Transverse colon (tissue), 4 donors: ENCODE measurements around the gene PLD6.

Experiments used
- CTCF ChIP-seq, 5 experiments: fragments of 200-600 bp in 3 of 5; fragments of 450-650 bp in 2 of 5; sonication (generic) in 3 of 5; IDR thresholded peaks; 1 replicate in 2 of 5; 2 replicates in 3 of 5; pipeline ENCODE4 v1.5.1; 2016 to 2017; ENCODE audit warnings: antibody characterized with exemption in 5 of 5, inconsistent platforms in 3 of 5, mild to moderate bottlenecking in 2 of 5, moderate library complexity in 1 of 5
- EP300 ChIP-seq: sonication (generic); formaldehyde crosslinking; IDR thresholded peaks from one replicate; pipeline ENCODE4 v1.6.1; 2017; ENCODE audit warnings: antibody characterized with exemption, low read depth
- POLR2A ChIP-seq: fragments of 450-650 bp; IDR thresholded peaks from one replicate; pipeline ENCODE4 v1.6.1; 2016; ENCODE audit warnings: antibody characterized with exemption, mild to moderate bottlenecking, moderate library complexity
- POLR2AphosphoS5 ChIP-seq, 3 donors: sonication (generic); formaldehyde crosslinking; IDR thresholded peaks; one replicate each; pipeline ENCODE4 v1.6.1; 2016; ENCODE audit warnings: antibody characterized with exemption in 3 of 3

DNA sequence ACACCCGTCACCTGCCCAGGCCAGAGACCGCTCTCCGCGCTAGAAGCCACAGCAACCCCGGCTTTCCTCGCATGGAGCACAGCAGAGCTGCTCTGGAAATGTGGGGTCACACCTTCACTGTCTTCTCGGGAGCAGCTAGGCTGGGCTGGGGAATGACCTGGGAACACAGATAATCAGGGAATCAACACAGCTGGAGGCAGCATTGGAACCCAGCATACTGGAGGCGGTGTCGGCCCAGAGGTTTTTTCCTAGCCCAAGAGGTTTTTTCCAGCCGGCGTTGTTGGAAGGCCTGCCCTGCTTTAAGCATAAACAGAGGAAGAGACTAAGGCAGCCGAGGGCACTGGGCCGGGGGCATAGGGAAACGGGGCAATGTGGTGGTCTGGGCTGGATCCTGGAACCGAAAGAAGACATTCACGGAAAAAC, 791 bp upstream of the PLD6 start:
- TF ChIP-seq CTCF (IDR thresholded peaks at IDR 0.05) (no peak), POLR2A (no peak), EP300 (no peak), POLR2AphosphoS5 (IDR thresholded peaks at IDR 0.05) (no peak)
